IPS DF 4.7 (cell line): ENCODE data around the gene ETV3L.
"Not testable (repeated sequence)": the region's sequence is repeated elsewhere in the genome, so short reads cannot be mapped to it uniquely, and the experiment has no call there.

ENCODE experiments used
- DNase-seq: peaks from one replicate; pipeline ENCODE4 v3.0.0-alpha.2; 2013; ENCODE audit warnings: low spot score; ENCODE audit errors: extremely low read depth

ETV3L gene

GRCh38 chr1:157084720-157085119 is 14.9 kb downstream of the ETV3L start:
- no peak for DNase-seq

- no peak for DNase-seq
Measured at GRCh38 chr1:157081707-157082106, 17.9 kb downstream of the ETV3L start.

GRCh38 chr1:157080714-157081113 is 18.9 kb downstream of the ETV3L start:
- no peak for DNase-seq

GRCh38 chr1:157077394-157077793 is 22.2 kb downstream of the ETV3L start:
- DNase-seq: no peak

- DNase-seq: peak; percentile 56
Measured at GRCh38 chr1:157073944-157074685, 25.5 kb downstream of the ETV3L start.

GRCh38 chr1:157069601-157070000 is 30.0 kb downstream of the ETV3L start:
- DNase-seq: no peak

GRCh38 chr1:157059241-157059640 is 40.4 kb downstream of the ETV3L start:
- not testable (repeated sequence) for DNase-seq

- DNase-seq: no peak
Measured at GRCh38 chr1:157056269-157056668, 43.3 kb downstream of the ETV3L start.

- not testable (repeated sequence) for DNase-seq
Measured at GRCh38 chr1:157055729-157056128, 43.9 kb downstream of the ETV3L start.

GRCh38 chr1:157050836-157051235 is 48.8 kb downstream of the ETV3L start:
- no peak for DNase-seq

GRCh38 chr1:157047062-157047410 is 52.6 kb downstream of the ETV3L start:
- DNase-seq: no peak

- DNase-seq: no peak
Measured at GRCh38 chr1:157045250-157046218, 54.1 kb downstream of the ETV3L start, which contains the start of gene ARHGEF11. TSS of gene ARHGEF11 (minus strand) at chr1:157045742. CDS start at chr1:157044330, 1,412 bp downstream.

GRCh38 chr1:157044326-157044725 is 55.3 kb downstream of the ETV3L start:
- no peak for DNase-seq

GRCh38 chr1:157043685-157044084 is 55.9 kb downstream of the ETV3L start:
- DNase-seq: no peak

- no peak for DNase-seq
Measured at GRCh38 chr1:157042846-157043245, 56.8 kb downstream of the ETV3L start.
